ENCODE measurements around the gene RNF207.
A peak's percentile ranks its signal among the peaks of the same experiment; 100 is the strongest.

RNF207 gene

GRCh38 chr1:6171548-6172124 lies 34.3 kb upstream of the RNF207 start:
- no peak overlapping the region for H3K9ac ChIP-seq
- peaks cover 67% of the 10 kb centered on the region for H3K27me3 ChIP-seq (ENCODE audit: insufficient read depth, low read depth)
- TF ChIP-seq CTCF (conservative IDR thresholded peaks at IDR 0.05; ENCODE audit: low read depth, low read length), result 0 out of 2 replicates have a peak, but pooled peaks have one; percentile 18
- H3K4me1 ChIP-seq (ENCODE audit: low read depth, poor library complexity, severe bottlenecking), result peaks cover 8% of the 10 kb centered on the region
- no peaks in the 10 kb centered on the region for H4K20me1 ChIP-seq (ENCODE audit: insufficient read depth)
- H3K4me2 ChIP-seq, result no peak overlapping the region
- H3K79me2 ChIP-seq (ENCODE audit: insufficient read depth, low read depth), result no peaks in the 10 kb centered on the region
- H3K36me3 ChIP-seq (ENCODE audit: insufficient read depth), result no peaks in the 10 kb centered on the region
- H3K27ac ChIP-seq, result no peak overlapping the region
- H2AFZ ChIP-seq (ENCODE audit: low read depth), result no peak overlapping the region
- no peak overlapping the region for H3K4me3 ChIP-seq (IDR thresholded peaks at IDR 0.05; ENCODE audit: insufficient read depth, low read depth, low read length)

- Histone ChIP-seq H3K27me3 (ENCODE audit: insufficient read depth, low read depth) (peaks cover 64% of the 10 kb centered on the region), H3K4me2 (no peak overlapping the region), H3K79me2 (ENCODE audit: insufficient read depth, low read depth) (no peaks in the 10 kb centered on the region), H3K36me3 (ENCODE audit: insufficient read depth) (no peaks in the 10 kb centered on the region), H3K9ac (no peak overlapping the region), H3K27ac (no peak overlapping the region), H2AFZ (ENCODE audit: low read depth) (no peak overlapping the region), H3K4me1 (ENCODE audit: low read depth, poor library complexity, severe bottlenecking) (peaks cover 8% of the 10 kb centered on the region), H3K4me3 (IDR thresholded peaks at IDR 0.05; ENCODE audit: insufficient read depth, low read depth, low read length) (no peak overlapping the region), H4K20me1 (ENCODE audit: insufficient read depth) (no peaks in the 10 kb centered on the region)
- no peak for TF ChIP-seq CTCF (conservative IDR thresholded peaks at IDR 0.05; ENCODE audit: low read depth, low read length)
These were observed 33.4 kb upstream of the RNF207 start for GRCh38 chr1:6172549-6172948.

- Histone ChIP-seq H3K27me3 (ENCODE audit: insufficient read depth, low read depth) (peaks cover 53% of the 10 kb centered on the region), H3K9ac (no peak overlapping the region), H3K4me2 (no peak overlapping the region), H3K27ac (no peak overlapping the region), H3K79me2 (ENCODE audit: insufficient read depth, low read depth) (no peaks in the 10 kb centered on the region), H2AFZ (ENCODE audit: low read depth) (no peak overlapping the region), H3K36me3 (ENCODE audit: insufficient read depth) (no peaks in the 10 kb centered on the region), H3K4me3 (IDR thresholded peaks at IDR 0.05; ENCODE audit: insufficient read depth, low read depth, low read length) (no peak overlapping the region), H3K4me1 (ENCODE audit: low read depth, poor library complexity, severe bottlenecking) (peaks cover 8% of the 10 kb centered on the region), H4K20me1 (ENCODE audit: insufficient read depth) (no peaks in the 10 kb centered on the region)
- TF ChIP-seq CTCF (conservative IDR thresholded peaks at IDR 0.05; ENCODE audit: low read depth, low read length), result no peak
These were observed 31.1 kb upstream of the RNF207 start for GRCh38 chr1:6174621-6175410.

- Histone ChIP-seq H3K9ac (no peak overlapping the region), H3K36me3 (ENCODE audit: insufficient read depth) (no peaks in the 10 kb centered on the region), H3K4me2 (no peak overlapping the region), H2AFZ (ENCODE audit: low read depth) (no peak overlapping the region), H3K27me3 (ENCODE audit: insufficient read depth, low read depth) (peaks cover 47% of the 10 kb centered on the region), H3K4me3 (IDR thresholded peaks at IDR 0.05; ENCODE audit: insufficient read depth, low read depth, low read length) (no peak overlapping the region), H3K27ac (no peak overlapping the region), H4K20me1 (ENCODE audit: insufficient read depth) (no peaks in the 10 kb centered on the region), H3K79me2 (ENCODE audit: insufficient read depth, low read depth) (no peaks in the 10 kb centered on the region), H3K4me1 (ENCODE audit: low read depth, poor library complexity, severe bottlenecking) (peaks cover 6% of the 10 kb centered on the region)
- no peak for TF ChIP-seq CTCF (conservative IDR thresholded peaks at IDR 0.05; ENCODE audit: low read depth, low read length)
These were observed 30.5 kb upstream of the RNF207 start for GRCh38 chr1:6175411-6175828.
